Pulmonary artery endothelial cell (primary cell): ENCODE results near the gene TDRD15. TPM values are rescaled to one million over a fixed set of nuclear protein-coding genes. Genes with fewer than 3 reads are reported as not detected.
"Not testable (repeated sequence)": the region's sequence is repeated elsewhere in the genome, so short reads cannot be mapped to it uniquely, and the experiment has no call there.

Experiments used
- DNase-seq: peaks from one replicate; pipeline ENCODE4 v3.0.0-alpha.2; 2011; ENCODE audit warnings: low read depth, low spot score
- total RNA-seq: library from RNA; depleted of rRNA; stranded (reverse); fragments of >200 nt; gene quantifications from 2 replicates; pipeline ENCODE4 v1.2.3, GENCODE V29; 2014

The TDRD15 gene
- total RNA-seq: not detected in 2 replicates

GRCh38 chr2:21123473-21124393, at the start of gene TDRD15:
TSS of gene TDRD15 (plus strand) at chr2:21123968. CDS start at chr2:21137468, 13,500 bp downstream.
- no peak for DNase-seq

DNA sequence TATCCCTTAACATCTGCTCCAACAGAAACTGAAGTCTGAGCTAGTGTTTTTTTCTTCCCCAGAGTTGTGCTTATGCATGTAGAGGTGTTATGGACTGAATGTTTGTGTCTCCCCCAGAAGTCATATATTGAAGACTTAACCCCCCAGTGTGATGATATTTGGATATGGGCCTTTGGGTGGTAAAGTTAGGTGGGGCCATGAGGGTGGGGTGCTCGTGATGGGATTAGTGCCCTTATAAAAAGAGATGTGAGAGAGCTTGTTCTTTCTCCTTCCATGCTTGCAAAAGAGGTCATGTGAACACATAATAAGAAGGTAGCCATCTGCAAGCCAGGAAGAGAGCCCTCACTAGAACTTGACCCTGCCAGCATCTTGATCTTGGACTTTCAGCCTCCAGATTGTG, 45.5 kb upstream of the TDRD15 start:
- no peak for DNase-seq

DNA sequence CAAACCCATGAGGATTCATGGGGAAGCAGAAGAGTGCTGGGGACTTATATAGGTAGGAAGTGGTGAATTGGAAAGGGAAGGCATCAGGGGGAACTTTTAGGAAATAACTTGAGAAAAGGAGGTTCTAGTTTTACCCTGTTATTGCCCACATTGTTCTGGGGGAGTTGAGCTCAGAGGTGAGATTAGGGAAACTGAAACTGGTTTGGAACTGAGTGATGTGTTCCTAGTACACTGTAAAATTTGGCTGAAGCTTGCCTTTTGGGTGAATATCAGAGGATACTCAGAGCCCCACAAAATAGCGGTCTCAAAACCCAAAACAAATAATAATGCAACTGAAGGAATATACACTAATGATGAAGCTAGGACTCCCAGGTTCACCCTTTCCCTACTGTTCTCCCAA, 40.3 kb upstream of the TDRD15 start:
- no peak for DNase-seq

DNA sequence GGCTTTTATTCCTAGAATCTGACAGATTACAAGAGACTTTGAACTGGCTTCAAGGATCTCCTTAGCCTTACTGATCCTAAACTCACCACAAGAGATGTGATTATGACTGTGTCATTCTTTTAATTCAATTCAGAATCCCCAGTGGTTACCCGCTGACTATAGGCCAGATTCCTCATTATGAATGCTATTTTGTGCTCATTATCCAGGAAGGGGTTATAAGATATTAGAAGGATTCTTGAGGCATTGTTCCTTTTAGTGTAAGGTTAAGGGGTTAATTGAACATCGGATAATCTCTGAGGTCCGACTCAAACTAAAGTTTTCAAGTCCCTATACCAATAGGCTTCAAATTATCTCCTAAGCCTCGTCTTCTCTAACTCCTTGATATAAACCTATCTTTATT, 39.4 kb upstream of the TDRD15 start:
- DNase-seq: no peak

GRCh38 chr2:21092308-21092869, 31.4 kb upstream of the TDRD15 start:
- no peak for DNase-seq

DNA sequence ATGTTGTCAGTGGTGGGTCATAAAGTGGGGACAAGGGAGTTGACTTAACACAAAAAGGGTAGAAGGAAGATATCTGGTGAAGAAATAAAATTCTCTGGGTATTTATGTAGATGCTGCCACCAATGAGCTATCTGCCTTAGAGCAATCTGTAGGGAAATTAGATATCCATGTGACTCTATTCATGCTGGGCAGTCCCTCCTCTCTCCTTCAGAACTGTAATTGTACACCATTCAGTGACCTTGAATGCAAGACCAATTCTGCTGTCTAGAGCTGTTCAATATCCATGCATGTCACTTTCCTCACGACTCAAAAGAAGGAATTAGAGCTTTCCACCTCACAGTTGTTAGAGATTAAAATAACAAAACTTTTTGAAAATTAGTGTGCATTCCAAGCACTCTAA, 28.6 kb upstream of the TDRD15 start:
- DNase-seq: no peak

GRCh38 chr2:21095714-21096113, 28.1 kb upstream of the TDRD15 start:
- no peak for DNase-seq

- no peak for DNase-seq
Observed at GRCh38 chr2:21096458-21096857, 27.3 kb upstream of the TDRD15 start.

- DNase-seq: no peak
Observed at GRCh38 chr2:21097331-21097730, 26.4 kb upstream of the TDRD15 start.

DNA sequence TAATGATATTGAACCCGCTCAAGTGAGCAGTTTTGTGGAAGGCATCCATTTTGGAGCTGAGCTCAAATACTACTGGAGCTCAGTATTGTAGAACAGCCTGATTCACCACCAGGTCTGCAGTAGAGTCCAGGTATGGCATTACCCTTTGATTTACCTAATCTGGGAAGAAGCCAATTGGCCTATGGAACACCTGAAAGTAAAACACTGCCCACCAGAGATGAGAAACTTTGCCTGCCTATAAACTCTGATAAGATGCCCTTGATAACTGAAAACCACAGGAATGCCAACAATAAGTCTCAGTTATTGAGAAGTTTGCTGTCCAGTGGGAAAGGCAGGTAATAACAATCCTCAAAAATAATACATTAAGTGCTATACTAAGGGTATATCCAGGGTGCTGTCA, 25.5 kb upstream of the TDRD15 start:
- DNase-seq: no peak

- DNase-seq: no peak
Observed at GRCh38 chr2:21099281-21099907, 24.4 kb upstream of the TDRD15 start.

- DNase-seq: not testable (repeated sequence)
Observed at GRCh38 chr2:21101514-21102155, 22.1 kb upstream of the TDRD15 start.

DNA sequence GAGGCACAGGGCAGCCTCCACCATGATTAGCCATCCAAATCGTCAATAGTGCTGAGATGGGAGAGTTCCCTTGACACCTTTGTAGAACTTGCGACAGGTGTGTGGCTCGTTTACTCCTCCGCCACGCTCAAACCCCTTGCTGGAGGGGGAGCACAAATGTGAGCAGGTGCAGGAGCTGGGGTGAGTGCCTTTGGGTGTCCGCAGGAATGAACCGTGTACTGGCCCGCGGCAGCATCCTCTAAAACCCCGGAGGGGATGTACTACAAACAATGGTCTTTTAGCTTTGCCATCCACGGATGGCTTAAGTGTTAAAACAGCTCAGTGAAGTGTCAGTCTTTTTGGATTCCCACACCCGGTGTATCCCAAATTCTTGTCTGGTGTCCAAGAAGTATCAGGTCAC, 21.4 kb upstream of the TDRD15 start:
- no peak for DNase-seq

DNA sequence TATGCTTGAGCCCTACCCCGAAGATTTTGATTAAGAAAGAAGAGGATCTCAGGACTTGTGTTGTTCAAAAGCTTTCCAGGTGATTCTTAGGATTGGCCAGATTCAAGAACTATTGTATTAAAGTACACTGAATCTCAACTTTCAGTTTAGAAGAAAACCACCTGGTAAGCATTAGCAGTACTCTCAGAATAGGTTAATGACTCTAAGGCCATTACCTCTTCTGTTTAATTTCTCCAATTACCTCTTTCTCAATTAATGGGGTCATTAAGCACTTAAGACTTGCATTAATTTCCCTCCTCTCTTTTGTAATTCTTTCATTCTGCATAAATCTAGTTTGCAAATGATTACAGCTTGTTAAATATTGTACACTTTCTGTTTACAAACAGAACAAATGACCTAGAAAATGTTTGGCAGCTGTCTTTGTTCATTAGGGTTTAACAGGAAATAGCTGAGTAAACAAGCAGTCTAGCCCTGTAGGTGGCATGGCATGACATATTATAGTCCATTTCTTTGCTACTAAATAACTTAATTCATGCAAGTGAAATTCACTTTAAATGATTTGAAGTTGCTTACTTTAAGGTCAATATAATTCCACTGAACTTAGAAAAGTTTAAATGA, 20.4 kb upstream of the TDRD15 start:
- peak; percentile 20 for DNase-seq

DNA sequence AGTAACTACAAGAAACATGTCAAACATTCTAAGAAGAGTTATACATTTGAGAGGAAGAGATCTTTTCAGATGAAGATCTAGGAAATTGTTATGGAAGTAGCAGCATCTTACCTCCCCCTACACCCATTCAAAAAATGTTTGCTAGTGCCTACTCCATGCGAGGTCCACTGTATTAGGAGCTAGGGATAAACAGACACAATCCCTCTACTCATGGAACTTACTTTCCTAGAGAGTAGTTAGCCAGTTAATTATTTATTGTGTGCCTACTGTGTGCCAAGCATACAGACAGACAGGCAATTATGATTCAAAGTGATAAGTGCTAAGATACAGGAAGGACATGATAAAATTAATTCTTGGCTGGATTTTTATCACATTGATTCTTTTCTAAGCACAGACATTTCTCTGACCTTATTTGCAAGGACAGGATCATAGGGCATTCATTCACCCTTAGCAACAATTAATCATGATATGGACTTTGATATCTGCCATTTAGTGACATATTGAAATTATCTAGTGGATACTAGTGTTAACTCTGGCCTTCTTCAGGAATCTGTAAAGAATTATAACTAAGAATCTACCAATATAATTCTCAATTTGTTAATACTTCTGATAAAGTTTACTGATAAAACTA, 19.6 kb upstream of the TDRD15 start:
- DNase-seq: no peak

DNA sequence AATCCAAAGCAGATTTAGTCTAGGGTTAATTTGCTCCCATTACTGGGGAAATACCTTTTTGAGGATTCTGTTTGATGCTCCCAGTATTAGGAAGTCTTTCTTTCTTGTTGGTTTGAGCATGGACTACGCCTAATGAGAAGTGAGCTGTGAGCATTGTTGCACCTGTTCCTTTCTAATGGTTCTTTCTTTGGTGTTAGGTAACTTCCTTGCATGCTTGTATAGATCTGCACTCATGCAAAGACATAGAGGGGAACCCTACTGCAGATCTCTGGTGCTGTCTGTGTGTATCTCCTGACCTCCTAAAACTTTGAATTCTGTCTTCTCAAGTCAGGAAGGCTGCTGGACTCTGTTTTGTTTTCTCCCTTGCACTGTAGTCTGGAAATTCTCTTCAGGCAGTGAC, 12.8 kb upstream of the TDRD15 start:
- DNase-seq: no peak

GRCh38 chr2:21117688-21118087, 6.1 kb upstream of the TDRD15 start:
- DNase-seq: no peak

GRCh38 chr2:21118302-21118920, 5.4 kb upstream of the TDRD15 start:
- DNase-seq: peak; percentile 5

DNA sequence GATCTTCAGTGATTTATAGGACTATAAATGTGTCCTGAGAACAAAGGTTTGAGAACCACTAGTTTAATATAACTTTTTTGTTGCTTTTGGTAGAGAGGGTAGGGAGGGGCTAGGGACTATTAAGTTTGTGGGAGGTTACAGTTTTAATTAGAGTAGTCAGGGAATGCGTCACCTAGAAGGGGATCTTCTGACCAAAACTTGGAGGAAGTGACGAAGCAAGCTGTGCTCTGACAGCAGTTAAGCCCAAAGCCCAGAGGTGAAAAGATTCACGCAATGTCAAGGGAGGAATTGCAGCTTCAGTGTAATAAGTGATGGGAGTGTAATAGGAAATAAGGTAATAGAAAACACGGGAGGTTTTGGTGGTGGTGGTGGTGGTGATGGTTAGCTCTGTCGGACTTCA, 8.1 kb downstream of the TDRD15 start:
- no peak for DNase-seq

DNA sequence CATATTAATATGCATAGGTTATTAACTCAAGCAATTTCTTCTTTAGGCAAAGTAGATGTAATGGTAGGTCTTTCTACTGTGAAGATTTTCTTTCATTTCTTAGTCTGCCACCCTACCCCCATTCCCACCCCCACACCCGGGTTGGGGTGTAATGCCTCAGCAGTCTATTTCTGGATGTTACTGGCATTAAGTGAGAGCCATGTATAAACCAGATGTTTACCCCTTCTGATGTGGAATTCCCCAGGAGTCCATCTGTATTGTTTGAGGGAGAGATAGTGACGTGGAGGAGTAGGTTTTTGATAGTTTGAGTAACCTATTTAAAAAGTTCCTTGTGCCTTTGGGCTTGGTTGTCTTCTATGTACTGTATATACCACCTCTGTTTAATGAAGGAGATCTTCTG, 11.8 kb downstream of the TDRD15 start:
- DNase-seq: no peak

- no peak for DNase-seq
Observed at GRCh38 chr2:21142149-21142548, 18.4 kb downstream of the TDRD15 start.
